Lower leg skin (tissue), 4 donors: ENCODE results near the gene ZNF280C. TPM values are rescaled to one million over a fixed set of nuclear protein-coding genes. Genes with fewer than 3 reads are reported as not detected.

Source experiments
- DNase-seq, 2 donors: peaks; one replicate each; pipeline ENCODE4 v3.0.0-alpha.2; 2019; ENCODE audit warnings: low spot score in 2 of 2
- H3K4me3 ChIP-seq: fragments of 200-600 bp; sonication (generic); 2 replicates; pipeline ENCODE4 v1.5.1; 2017; ENCODE audit warnings: mild to moderate bottlenecking, low read depth; ENCODE audit not compliant: poor library complexity, severe bottlenecking
- POLR2A ChIP-seq, 2 donors: fragments of 450-650 bp; IDR thresholded peaks; one replicate each; pipeline ENCODE4 v1.6.1; 2016 to 2017; ENCODE audit warnings: antibody characterized with exemption in 2 of 2, mild to moderate bottlenecking in 1 of 2, moderate library complexity in 1 of 2
- WGBS, 2 donors: methylation state at CpG; one replicate each; pipeline ENCODE4 v1.1.5; 2018; 5-methylcytosine and 5-hydroxymethylcytosine counted together
- intact Hi-C: fragments of 100-400 bp; cut with DNase I; formaldehyde crosslinking; loops from one replicate; pipeline ENCODE4 v1.15.0; 2023; ENCODE audit warnings: low total_unique reads
- total RNA-seq, 4 donors: library from RNA; depleted of rRNA; stranded (reverse); fragments of >200 nt; gene quantifications; one replicate each; pipeline ENCODE4 v1.1.0, GENCODE V29; 2016
- TF ChIP-seq, protein P1 (sequence below), 3 donors: fragments of 450-650 bp; IDR thresholded peaks; one replicate each; pipeline ENCODE4 v1.5.1; 2016; ENCODE audit warnings: antibody characterized with exemption in 3 of 3, mild to moderate bottlenecking in 3 of 3, moderate library complexity in 2 of 3

Gene ZNF280C, protein sequence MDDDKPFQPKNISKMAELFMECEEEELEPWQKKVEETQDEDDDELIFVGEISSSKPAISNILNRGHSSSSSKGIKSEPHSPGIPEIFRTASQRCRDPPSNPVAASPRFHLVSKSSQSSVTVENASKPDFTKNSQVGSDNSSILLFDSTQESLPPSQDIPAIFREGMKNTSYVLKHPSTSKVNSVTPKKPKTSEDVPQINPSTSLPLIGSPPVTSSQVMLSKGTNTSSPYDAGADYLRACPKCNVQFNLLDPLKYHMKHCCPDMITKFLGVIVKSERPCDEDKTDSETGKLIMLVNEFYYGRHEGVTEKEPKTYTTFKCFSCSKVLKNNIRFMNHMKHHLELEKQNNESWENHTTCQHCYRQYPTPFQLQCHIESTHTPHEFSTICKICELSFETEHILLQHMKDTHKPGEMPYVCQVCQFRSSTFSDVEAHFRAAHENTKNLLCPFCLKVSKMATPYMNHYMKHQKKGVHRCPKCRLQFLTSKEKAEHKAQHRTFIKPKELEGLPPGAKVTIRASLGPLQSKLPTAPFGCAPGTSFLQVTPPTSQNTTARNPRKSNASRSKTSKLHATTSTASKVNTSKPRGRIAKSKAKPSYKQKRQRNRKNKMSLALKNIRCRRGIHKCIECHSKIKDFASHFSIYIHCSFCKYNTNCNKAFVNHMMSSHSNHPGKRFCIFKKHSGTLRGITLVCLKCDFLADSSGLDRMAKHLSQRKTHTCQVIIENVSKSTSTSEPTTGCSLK
- 1 to 10 TPM; 2.9 to 3.8 (median 3.6) TPM for total RNA-seq

GRCh38 chrX:130268449-130269170 lies at the start of gene ZNF280C:
Gene ZNF280C, minus strand, starts transcription at chrX:130268899. Its CDS starts 8,450 bp downstream, at chrX:130260449.
- no peak for TF ChIP-seq POLR2A (IDR thresholded peaks at IDR 0.05)
- TF ChIP-seq, protein P1, sequence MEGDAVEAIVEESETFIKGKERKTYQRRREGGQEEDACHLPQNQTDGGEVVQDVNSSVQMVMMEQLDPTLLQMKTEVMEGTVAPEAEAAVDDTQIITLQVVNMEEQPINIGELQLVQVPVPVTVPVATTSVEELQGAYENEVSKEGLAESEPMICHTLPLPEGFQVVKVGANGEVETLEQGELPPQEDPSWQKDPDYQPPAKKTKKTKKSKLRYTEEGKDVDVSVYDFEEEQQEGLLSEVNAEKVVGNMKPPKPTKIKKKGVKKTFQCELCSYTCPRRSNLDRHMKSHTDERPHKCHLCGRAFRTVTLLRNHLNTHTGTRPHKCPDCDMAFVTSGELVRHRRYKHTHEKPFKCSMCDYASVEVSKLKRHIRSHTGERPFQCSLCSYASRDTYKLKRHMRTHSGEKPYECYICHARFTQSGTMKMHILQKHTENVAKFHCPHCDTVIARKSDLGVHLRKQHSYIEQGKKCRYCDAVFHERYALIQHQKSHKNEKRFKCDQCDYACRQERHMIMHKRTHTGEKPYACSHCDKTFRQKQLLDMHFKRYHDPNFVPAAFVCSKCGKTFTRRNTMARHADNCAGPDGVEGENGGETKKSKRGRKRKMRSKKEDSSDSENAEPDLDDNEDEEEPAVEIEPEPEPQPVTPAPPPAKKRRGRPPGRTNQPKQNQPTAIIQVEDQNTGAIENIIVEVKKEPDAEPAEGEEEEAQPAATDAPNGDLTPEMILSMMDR (IDR thresholded peaks at IDR 0.05): no peak
- intact Hi-C loops: no loop called here
- H3K4me3 ChIP-seq: peak within 1 kb of the TSS; percentile 53
- 2 to 26% methylated on average over 33 to 59 of the region's 59 CpGs for WGBS, 2 donors
- DNase-seq: peak; percentile 80 to 96

DNA sequence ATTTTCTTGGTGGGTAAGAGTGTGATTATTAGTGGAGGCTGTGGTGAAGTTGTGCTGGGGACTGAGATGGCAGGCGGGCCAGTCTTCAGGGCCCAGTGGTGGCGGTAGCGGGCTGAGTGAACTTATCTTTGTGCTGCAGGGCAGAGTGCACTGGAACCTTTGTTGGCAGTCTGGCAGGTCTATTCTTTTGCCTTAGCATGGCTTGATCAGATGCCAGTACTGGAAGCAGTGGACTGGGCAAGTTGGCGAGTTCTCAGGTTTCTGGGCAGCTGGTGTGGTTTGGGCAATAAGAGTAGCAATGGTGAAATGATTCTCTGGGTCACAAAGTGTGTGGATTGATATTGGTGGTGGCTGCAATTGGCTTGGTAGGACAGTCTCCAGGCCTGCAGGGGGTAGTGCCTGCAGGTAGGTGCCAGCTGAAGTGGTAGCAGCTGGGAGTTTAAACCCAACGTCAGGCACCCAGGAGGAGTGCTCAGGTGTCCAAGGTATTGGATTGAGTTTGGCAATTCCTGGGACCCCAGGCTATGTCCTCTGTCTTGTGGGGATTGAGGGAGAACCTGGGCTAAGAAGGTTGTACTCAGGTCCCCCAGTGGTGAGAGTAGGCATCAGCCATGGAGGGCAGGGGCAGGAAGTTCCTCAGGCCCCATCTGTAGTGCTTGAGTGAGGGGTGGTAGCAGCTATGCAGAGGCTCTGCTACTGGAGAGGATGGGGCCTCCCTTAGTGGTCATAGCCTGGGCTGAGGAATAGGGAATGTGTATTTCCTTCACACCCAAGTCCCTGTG lies 36.1 kb upstream of the ZNF280C start:
- no peak for TF ChIP-seq POLR2A (IDR thresholded peaks at IDR 0.05)
- TF ChIP-seq, protein P1 (IDR thresholded peaks at IDR 0.05): no peak
- no peak for DNase-seq
- intact Hi-C loops: no loop called here
- H3K4me3 ChIP-seq: no peak overlapping the region
- 73 to 75% methylated on average over 4 to 5 of the region's 5 CpGs for WGBS, 2 donors

DNA sequence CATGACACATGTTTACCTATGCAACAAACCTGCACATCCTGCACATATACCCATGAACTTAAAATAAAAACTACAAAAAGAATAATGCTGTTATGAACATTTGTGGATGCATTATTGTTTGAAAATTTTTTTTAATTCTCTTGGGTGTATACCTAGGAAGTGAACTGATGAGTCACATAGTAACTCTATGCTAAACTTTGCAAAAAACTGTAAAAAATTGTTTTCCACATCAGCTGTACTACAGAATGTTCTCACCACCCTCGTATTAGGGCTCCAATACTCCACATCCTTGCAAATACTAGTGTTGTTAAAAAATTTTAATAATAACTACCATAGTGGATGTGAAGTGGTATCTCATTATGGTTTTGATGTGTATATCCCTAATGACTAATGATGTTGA lies 33.3 kb upstream of the ZNF280C start:
- no peak overlapping the region for H3K4me3 ChIP-seq
- intact Hi-C loops: no loop called here
- DNase-seq: no peak
- TF ChIP-seq, protein P1 (IDR thresholded peaks at IDR 0.05): no peak
- TF ChIP-seq POLR2A (IDR thresholded peaks at IDR 0.05): no peak
- WGBS, 2 donors: 36 to 85% methylated on average over 1 of the region's 1 CpG

DNA sequence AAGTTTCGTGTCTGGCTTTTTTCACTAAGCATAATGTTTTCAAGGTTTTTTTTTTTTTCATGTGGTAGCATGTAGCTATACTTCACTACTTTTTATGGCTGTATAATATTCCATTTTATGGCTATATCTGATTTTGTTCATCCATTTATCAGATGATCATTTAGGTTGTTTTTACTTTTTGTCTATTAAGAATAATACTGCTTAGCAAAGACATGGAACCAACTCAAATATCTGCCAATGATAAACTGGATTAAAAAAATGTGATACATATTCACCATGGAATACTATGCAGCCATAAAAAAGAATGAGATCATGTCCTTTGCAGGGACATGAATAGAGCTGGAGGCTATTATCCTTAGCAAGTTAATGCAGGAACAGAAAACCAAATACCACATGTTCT lies 32.7 kb upstream of the ZNF280C start:
- WGBS, 2 donors: 78 to 100% methylated on average over 1 of the region's 1 CpG
- no peak overlapping the region for H3K4me3 ChIP-seq
- no peak for DNase-seq
- intact Hi-C loops: no loop called here
- TF ChIP-seq, protein P1 (IDR thresholded peaks at IDR 0.05): no peak
- TF ChIP-seq POLR2A (IDR thresholded peaks at IDR 0.05): no peak

DNA sequence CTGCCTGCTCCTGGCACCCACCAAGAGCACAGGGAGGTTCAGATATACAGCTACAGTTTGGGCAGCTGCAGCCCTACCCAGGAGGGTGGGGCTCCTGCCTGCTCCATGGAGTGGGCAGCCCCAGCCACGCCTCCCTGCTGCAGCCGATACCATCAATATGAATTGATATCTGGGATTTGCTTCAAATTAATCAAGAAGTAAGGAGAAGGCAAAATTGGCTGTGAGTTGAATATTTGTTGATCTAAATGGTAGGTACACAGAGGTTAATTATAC lies 31.2 kb upstream of the ZNF280C start:
- WGBS, 2 donors: 38 to 57% methylated on average over 2 of the region's 2 CpGs
- no peak overlapping the region for H3K4me3 ChIP-seq
- DNase-seq: no peak
- no peak for TF ChIP-seq POLR2A (IDR thresholded peaks at IDR 0.05)
- TF ChIP-seq, protein P1 (IDR thresholded peaks at IDR 0.05): no peak
- intact Hi-C loops: no loop called here
